ENCODE data around the gene ZNF660. TPM values are rescaled to one million over a fixed set of nuclear protein-coding genes. Genes with fewer than 3 reads are reported as not detected.
"Not testable (repeated sequence)": the region's sequence is repeated elsewhere in the genome, so short reads cannot be mapped to it uniquely, and the experiment has no call there.

Gene ZNF660
- total RNA-seq, 4 donors from 2014 or later, result 2.8 to 9.2 (median 5.4) TPM

GRCh38 chr3:44576613-44577012 is 8.2 kb upstream of the ZNF660 start:
- intact Hi-C loops (cut with DNase I), result no loop called here
- no peaks in the 10 kb centered on the region for H3K4me1 ChIP-seq
- no peak for TF ChIP-seq POLR2A (IDR thresholded peaks at IDR 0.05)
- TF ChIP-seq CTCF (IDR thresholded peaks at IDR 0.05), result no peak
- no peaks in the 10 kb centered on the region for H3K9me3 ChIP-seq
- H3K36me3 ChIP-seq, result no peaks in the 10 kb centered on the region
- no peak overlapping the region for H3K27ac ChIP-seq
- no peak overlapping the region for H3K4me3 ChIP-seq (replicated peaks in 1 of 3)
- H3K27me3 ChIP-seq, result no peaks in the 10 kb centered on the region
- DNase-seq, result no peak

- WGBS, 2 donors, result 87 to 89% methylated on average over 8 to 9 of the region's 11 CpGs
- H3K36me3 ChIP-seq; H3K27ac ChIP-seq; H3K4me1 ChIP-seq; H3K4me3 ChIP-seq (replicated peaks in 1 of 3); H3K27me3 ChIP-seq; H3K9me3 ChIP-seq; intact Hi-C loops (cut with DNase I); DNase-seq: not testable (repeated sequence)
Observed at GRCh38 chr3:44577354-44577952, 7.3 kb upstream of the ZNF660 start.

GRCh38 chr3:44578316-44578715 is 6.4 kb upstream of the ZNF660 start:
- WGBS, 2 donors, result 98 to 99% methylated on average over 14 to 22 of the region's 22 CpGs

GRCh38 chr3:44578924-44579515 is 5.7 kb upstream of the ZNF660 start:
- not testable (repeated sequence) for H3K36me3 ChIP-seq

More at GRCh38 chr3:44578316-44578715, 6.4 kb upstream of the ZNF660 start:
- DNase-seq; H3K9me3 ChIP-seq; H3K4me1 ChIP-seq; H3K27me3 ChIP-seq; H3K36me3 ChIP-seq; H3K4me3 ChIP-seq (replicated peaks in 1 of 3); intact Hi-C loops (cut with DNase I); H3K27ac ChIP-seq: not testable (repeated sequence)

GRCh38 chr3:44579749-44580148 is 5.0 kb upstream of the ZNF660 start:
- H3K36me3 ChIP-seq; DNase-seq; intact Hi-C loops (cut with DNase I); H3K27ac ChIP-seq; H3K9me3 ChIP-seq; H3K4me3 ChIP-seq (replicated peaks in 1 of 3); H3K27me3 ChIP-seq; H3K4me1 ChIP-seq: not testable (repeated sequence)
- 94 to 99% methylated on average over 14 to 15 of the region's 15 CpGs for WGBS, 2 donors

More at GRCh38 chr3:44578924-44579515, 5.7 kb upstream of the ZNF660 start:
- H3K9me3 ChIP-seq; DNase-seq; H3K4me1 ChIP-seq; H3K27me3 ChIP-seq; H3K4me3 ChIP-seq (replicated peaks in 1 of 3); H3K27ac ChIP-seq; intact Hi-C loops (cut with DNase I): not testable (repeated sequence)
- 94% methylated on average over 35 to 37 of the region's 37 CpGs for WGBS, 2 donors

- intact Hi-C loops (cut with DNase I); DNase-seq; H3K4me3 ChIP-seq (replicated peaks in 1 of 3); H3K4me1 ChIP-seq; H3K27me3 ChIP-seq; H3K36me3 ChIP-seq; H3K27ac ChIP-seq; H3K9me3 ChIP-seq: not testable (repeated sequence)
- WGBS, 2 donors, result 31 to 39% methylated on average over 10 to 25 of the region's 62 CpGs
Observed at GRCh38 chr3:44580971-44581370, 3.8 kb upstream of the ZNF660 start.

GRCh38 chr3:44596621-44597020 is 11.9 kb downstream of the ZNF660 start:
- WGBS, 2 donors, result 92 to 98% methylated on average over 1 of the region's 1 CpG
- Histone ChIP-seq H3K27ac (no peak overlapping the region), H3K9me3 (no peaks in the 10 kb centered on the region), H3K4me1 (no peaks in the 10 kb centered on the region), H3K36me3 (peaks cover 0 to 8% of the 10 kb centered on the region in 2 donors), H3K4me3 (replicated peaks in 1 of 3) (no peak overlapping the region), H3K27me3 (no peaks in the 10 kb centered on the region)
- TF ChIP-seq CTCF (IDR thresholded peaks at IDR 0.05) (no peak), POLR2A (IDR thresholded peaks at IDR 0.05) (no peak)
- intact Hi-C loops (cut with DNase I), result no loop called here
- DNase-seq, result no peak
